ENCODE data around the gene HEATR3.

Gene HEATR3

GRCh38 chr16:50050802-50051201, 15.0 kb upstream of the HEATR3 start:
- TF ChIP-seq CTCF (IDR thresholded peaks at IDR 0.05; ENCODE audit: low read depth, low read length): no peak
- no peak overlapping the region for H3K4me3 ChIP-seq (ENCODE audit: low read depth, low read length)

DNA sequence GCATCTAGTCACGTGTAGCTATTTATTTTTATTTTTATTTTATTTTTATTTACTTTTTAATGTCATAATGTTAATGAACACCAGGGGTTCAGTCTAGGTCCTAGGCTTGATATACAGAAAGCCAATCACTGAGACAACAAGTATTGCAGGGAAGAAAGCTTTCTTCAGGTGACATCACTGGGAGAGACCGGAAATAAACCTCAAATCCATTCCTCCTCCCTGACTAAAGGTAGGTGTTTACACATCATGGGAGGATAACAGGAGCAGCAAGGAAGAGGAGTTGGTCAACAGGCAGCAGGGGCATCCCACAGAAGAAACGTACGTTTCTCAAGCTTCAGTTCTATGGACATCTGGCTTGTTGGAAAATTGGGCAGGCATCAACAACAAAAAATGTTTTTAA, 9.5 kb upstream of the HEATR3 start:
- no peak for TF ChIP-seq CTCF (IDR thresholded peaks at IDR 0.05; ENCODE audit: low read depth, low read length)
- no peak overlapping the region for H3K4me3 ChIP-seq (ENCODE audit: low read depth, low read length)

DNA sequence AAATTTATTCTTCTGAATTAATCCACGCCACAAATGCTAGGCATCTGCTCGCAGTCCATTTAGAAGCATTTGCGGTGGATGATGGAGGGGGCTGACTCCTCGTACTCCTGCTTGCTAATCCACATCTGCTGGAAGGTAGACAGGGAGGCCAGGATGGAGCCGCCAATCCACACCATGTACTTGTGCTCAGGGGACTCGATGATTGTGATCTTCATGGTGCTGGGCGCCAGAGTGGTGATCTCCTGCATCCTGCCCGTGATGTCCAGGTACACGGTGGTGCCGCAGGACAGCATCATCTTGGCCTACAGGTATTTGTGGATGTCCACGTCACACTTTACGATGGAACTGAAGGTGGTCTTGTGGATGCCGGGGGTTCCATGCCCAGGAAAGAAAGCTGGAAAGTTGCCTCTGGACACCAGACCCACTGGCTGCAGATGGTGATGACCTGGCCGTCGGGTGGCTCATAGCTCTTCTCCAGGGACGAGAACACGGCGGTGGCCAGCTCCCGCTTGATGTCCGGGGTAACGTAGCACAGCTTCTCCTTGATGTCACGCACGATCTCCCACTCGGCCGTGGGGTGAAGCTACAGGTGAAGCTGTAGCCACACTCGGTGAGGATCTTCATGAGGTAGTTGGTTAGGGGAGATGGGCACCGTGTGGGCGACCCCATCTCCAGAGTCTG, 7.5 kb upstream of the HEATR3 start:
- TF ChIP-seq CTCF (IDR thresholded peaks at IDR 0.05; ENCODE audit: low read depth, low read length): no peak
- H3K4me3 ChIP-seq (ENCODE audit: low read depth, low read length): no peak overlapping the region

GRCh38 chr16:50059111-50059510, 6.7 kb upstream of the HEATR3 start:
- TF ChIP-seq CTCF (IDR thresholded peaks at IDR 0.05; ENCODE audit: low read depth, low read length): no peak
- H3K4me3 ChIP-seq (ENCODE audit: low read depth, low read length): no peak overlapping the region

DNA sequence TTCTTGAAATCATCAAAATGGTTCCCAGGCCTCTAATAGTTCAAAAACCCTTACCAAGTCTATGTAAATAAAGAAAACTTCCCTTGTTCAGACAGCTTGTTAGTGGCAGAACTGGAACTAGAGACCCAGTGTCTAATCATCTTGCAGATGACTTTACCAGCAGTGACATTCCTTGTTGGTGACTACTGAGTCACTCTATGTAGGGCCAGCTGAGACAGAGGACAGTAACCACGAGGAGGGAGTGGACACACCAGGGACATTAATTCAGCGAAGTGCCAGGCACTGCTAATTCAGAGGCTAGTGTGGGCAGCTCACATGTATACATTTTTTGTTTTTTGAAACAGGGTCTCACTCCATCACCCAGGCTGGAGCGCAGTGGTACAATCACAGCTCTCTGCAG, 6.1 kb upstream of the HEATR3 start:
- no peak overlapping the region for H3K4me3 ChIP-seq (ENCODE audit: low read depth, low read length)
- no peak for TF ChIP-seq CTCF (IDR thresholded peaks at IDR 0.05; ENCODE audit: low read depth, low read length)

- TF ChIP-seq CTCF (IDR thresholded peaks at IDR 0.05; ENCODE audit: low read depth, low read length): no peak
- no peak overlapping the region for H3K4me3 ChIP-seq (ENCODE audit: low read depth, low read length)
Observed at GRCh38 chr16:50061326-50061725, 4.4 kb upstream of the HEATR3 start.

- peak overlapping the region; percentile 42 for H3K4me3 ChIP-seq (ENCODE audit: low read depth, low read length)
- no peak for TF ChIP-seq CTCF (IDR thresholded peaks at IDR 0.05; ENCODE audit: low read depth, low read length)
Observed at GRCh38 chr16:50065241-50065623, 538 bp upstream of the HEATR3 start.
